MG63 (cell line): ENCODE results near the gene UBE4B. TPM values are rescaled to one million over a fixed set of nuclear protein-coding genes. Genes with fewer than 3 reads are reported as not detected.
"Not testable (repeated sequence)": the region's sequence is repeated elsewhere in the genome, so short reads cannot be mapped to it uniquely, and the experiment has no call there.

ENCODE experiments used
- DNase-seq: peaks from one replicate; pipeline ENCODE4 v3.0.0-alpha.2; 2020
- H3K27me3 ChIP-seq: fragments of 250-450 bp; sonication (Bioruptor Pico); 2 replicates; pipeline ENCODE4 v1.5.1; 2020; ENCODE audit warnings: mild to moderate bottlenecking, moderate library complexity
- H3K36me3 ChIP-seq: fragments of 250-450 bp; sonication (Bioruptor Pico); 2 replicates; pipeline ENCODE4 v1.5.1; 2020; ENCODE audit warnings: mild to moderate bottlenecking, moderate library complexity
- H3K4me3 ChIP-seq: fragments of 250-450 bp; sonication (Bioruptor Pico); 2 replicates; pipeline ENCODE4 v1.5.1; 2020; ENCODE audit warnings: mild to moderate bottlenecking, moderate library complexity
- H3K9me3 ChIP-seq: fragments of 250-450 bp; sonication (Bioruptor Pico); 2 replicates; pipeline ENCODE4 v1.5.1; 2020; ENCODE audit warnings: mild to moderate bottlenecking, moderate library complexity
- total RNA-seq: library from RNA; depleted of rRNA; stranded (reverse); fragments of >200 nt; shearing (Covaris generic); gene quantifications from 2 replicates; pipeline ENCODE4 v1.2.3, GENCODE V29; 2014; ENCODE audit warnings: low replicate concordance; rRNA removed

Gene UBE4B
- 13.5 and 15.0 TPM in 2 replicates for total RNA-seq

DNA sequence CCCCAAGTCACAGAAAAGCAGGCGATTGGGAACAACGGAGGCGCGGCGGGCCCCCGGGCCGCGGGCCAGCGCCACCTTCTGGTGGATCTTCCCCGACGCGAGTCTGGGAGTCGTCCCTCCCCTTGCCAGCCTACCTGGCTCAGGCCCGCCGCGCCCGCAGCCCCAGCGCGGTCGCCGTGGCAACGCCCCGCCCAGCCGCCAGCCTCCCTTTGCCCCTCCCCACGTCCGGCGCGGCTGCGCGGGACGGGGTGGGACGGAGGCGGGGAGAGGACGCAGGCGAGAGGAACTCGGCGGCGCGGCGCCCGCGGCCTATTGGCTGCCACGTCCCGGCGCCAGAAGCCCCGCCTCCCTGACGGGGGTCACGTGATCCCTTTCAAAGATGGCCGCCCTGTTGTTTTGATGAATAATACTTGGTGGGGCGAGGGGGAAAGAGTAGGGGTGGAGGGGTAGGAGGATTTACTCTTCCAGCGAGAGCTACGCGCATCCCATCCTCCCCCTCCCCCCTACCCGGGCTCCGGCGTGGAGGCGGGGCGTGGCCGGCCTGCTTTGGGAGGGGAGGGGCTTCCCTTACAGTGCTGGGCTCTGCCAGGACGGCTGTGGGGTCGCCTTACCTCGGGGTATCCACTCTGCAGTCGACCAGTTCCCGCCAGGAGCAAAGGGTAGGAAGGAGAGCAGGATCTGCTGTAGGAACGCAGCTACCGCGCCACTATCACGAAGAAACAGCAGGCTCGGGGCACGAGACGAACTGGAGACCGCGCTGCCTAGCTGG is at the start of gene UBE4B:
TSS of gene UBE4B (plus strand) at position 369 of the 769 bp plus-strand sequence. CDS start 713 bp downstream, outside the sequence.
- no peaks in the 10 kb centered on the region for H3K27me3 ChIP-seq
- H3K4me3 ChIP-seq = peak within 1 kb of the TSS; percentile 97
- DNase-seq = peak; percentile 95
- H3K36me3 ChIP-seq = peaks cover 16% of the 10 kb centered on the region
- no peaks in the 10 kb centered on the region for H3K9me3 ChIP-seq

DNA sequence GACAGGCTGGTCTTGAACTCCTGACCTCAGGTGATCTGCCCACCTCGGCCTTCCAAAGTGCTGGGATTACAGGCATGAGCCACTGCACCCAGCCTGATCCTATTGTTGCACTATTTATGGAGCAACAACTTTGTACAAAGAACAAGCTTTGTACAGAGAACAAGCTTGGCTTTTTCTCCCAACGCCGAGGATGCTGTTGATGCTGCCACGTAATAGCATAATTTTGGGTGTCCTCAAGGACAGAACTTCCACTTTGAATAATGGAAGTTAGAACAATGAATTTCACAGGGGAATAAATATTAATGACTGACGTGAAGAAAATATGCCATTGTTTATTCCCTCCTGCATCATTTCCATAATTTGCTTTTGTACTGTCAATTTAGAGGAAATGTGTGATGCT is 48.5 kb upstream of the UBE4B start:
- no peak overlapping the region for H3K4me3 ChIP-seq
- no peak for DNase-seq
- no peaks in the 10 kb centered on the region for H3K27me3 ChIP-seq
- no peaks in the 10 kb centered on the region; the same call in none of the 2 replicates for H3K36me3 ChIP-seq
- no peaks in the 10 kb centered on the region for H3K9me3 ChIP-seq

DNA sequence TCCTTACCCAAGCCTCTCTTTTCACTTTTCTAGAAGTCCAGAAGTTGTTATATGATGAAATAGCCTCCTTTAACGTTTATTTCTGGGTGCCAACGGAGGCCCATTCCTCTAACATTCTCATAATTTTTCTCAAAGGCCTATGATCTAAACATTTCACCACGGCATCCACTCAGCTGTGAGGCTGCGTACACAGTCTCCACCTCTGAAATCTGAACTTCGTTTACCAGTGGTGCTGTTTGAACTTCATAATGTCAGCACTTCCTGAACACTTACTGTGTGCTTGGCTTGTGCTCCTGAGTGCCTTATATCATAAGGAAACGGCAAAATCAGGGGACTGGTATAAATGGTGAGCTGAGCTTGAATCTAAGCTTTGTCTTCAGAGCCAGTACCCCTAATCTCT is 47.8 kb upstream of the UBE4B start:
- Histone ChIP-seq H3K27me3 (no peaks in the 10 kb centered on the region), H3K36me3 (no peaks in the 10 kb centered on the region; the same call in none of the 2 replicates), H3K4me3 (no peak overlapping the region), H3K9me3 (no peaks in the 10 kb centered on the region)
- DNase-seq = no peak

DNA sequence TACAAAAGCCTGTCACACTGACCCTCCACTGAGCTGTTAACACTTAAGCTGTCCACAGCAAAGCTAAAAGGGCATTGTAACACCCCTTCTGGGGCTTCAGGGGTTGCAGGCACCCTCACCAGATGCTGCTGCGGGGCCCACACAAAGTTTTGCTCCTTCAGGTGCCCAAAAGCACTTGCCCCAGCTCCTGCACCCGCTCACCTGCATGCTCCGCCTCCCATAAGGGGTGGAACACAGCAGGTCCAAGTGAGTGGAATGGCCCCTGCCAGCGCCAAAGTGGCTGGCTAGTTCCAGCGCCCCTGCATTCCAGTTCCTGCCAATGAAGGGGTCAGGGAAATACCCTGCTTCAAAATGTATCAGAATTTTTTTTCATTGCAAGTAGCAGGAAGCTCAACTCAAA is 43.0 kb upstream of the UBE4B start:
- DNase-seq = no peak
- H3K27me3 ChIP-seq = no peaks in the 10 kb centered on the region
- H3K9me3 ChIP-seq = no peaks in the 10 kb centered on the region
- no peaks in the 10 kb centered on the region for H3K36me3 ChIP-seq
- no peak overlapping the region for H3K4me3 ChIP-seq

DNA sequence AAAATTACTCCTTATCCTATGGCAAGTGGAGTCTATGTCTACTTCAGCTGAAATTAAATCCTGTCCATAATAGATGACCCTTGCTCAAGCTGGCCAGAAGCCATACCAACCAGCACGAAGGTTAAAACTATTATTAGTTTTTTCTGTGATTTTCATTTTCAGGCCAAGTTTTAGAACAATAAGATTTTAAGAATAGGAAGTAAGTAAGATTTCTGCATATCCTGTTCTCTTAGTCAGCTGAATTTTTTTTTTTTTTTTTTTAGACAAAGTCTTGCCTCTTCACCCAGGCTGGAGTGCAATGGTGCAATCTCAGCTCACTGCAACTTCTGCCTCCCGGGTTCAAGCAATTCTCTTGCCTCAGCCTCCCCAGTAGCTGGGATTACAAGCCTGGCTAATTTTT is 41.8 kb upstream of the UBE4B start:
- H3K27me3 ChIP-seq = no peaks in the 10 kb centered on the region; the same call in 1 of the 2 replicates
- no peaks in the 10 kb centered on the region for H3K36me3 ChIP-seq
- no peak overlapping the region for H3K4me3 ChIP-seq
- H3K9me3 ChIP-seq = no peaks in the 10 kb centered on the region
- DNase-seq = peak; percentile 29

DNA sequence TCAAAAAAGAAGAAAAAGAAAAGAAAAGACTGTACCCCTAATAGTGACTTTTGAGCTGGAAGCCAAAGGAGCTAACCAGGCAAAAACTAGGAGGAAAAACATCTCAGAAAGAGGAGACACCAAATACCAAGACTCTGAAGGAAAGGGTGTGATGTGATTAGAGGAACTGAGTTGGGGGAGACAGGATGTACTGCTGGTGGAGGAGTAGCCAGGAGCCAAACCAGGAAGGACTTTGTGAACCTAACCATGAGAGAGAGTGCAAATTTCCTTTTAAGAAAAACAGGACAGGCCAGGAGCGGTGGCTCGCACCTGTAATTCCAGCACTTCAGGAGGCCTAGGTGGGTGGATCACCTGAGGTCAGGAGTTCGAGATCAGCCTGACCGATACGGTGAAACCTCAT is 39.8 kb upstream of the UBE4B start:
- Histone ChIP-seq H3K27me3 (no peaks in the 10 kb centered on the region; the same call in none of the 2 replicates), H3K36me3 (no peaks in the 10 kb centered on the region), H3K4me3 (no peak overlapping the region), H3K9me3 (no peaks in the 10 kb centered on the region)
- DNase-seq = no peak

DNA sequence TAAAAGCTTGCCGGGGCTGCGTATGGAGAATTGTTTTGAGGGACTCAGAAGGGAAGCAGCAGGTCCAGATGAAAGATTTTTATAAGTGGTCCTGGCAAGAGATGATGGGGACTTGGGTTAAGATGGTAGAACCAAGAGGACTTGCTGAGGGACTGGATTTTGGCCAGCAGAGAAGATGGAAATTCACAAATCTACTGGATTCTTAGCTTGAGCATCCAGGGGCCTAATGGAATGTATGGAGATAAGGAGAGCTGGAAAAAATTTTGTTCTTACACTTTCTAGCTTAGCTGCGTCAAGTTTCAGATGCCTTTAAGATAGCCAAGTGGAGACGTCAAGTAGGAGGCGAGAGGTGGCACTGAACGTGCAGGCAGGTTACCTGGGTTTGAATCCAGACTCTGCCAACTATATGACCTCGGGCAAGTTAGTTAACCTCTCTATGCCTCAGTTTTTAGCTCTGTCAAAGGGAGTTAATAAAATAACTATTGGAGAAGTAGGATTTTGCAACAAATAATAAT is 39.1 kb upstream of the UBE4B start:
- Histone ChIP-seq H3K4me3 (no peak overlapping the region), H3K9me3 (no peaks in the 10 kb centered on the region; the same call in 1 of the 2 replicates), H3K36me3 (no peaks in the 10 kb centered on the region), H3K27me3 (no peaks in the 10 kb centered on the region; the same call in none of the 2 replicates)
- DNase-seq = no peak

DNA sequence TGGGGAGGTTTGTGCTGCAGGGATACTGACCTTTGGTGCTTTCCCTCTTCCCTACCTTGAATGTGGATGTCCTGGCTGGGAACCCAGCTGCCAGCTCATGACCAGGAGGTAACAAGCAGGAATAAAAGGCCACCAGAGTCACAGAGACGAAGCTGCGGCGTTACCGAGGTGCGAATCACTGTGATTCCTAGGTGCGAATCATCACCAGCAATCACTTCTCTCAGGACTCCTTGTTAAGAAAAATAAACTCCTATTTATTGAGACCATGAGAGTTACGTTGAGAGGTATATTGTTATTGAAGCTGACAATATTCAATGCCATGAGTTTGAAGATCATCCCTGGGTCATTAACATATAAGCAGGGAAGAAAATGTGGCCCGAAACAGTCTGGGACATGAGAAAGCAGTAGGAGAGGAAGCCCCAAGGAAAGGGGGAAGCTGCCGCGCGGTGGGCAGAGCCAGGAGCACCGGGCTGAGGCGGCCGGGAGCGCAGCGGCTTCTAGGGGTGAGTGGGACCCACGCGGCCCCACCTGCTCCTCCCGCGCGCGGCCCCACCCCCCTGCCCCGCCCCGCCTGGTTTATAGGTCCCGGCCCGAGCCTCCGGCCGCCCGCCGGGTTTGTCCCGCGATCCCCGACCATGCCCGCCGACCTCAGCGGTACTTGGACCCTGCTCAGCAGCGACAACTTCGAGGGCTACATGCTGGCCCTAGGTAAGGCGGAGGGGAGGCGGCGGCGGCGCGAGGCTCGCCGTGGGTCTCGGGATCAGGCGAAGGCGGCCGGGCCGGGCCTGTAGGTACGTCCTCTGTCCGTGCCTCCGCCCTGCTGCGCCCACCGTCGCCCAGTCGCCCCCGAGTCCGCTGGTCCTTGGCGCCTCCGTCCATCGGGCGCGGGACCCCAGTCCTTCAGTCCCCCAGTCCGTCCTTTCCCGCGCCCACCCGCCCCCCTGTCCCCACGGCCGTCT is 35.9 kb upstream of the UBE4B start, which contains the start of gene RBP7:
TSS of gene RBP7 (plus strand) at position 605 of the 959 bp plus-strand sequence. CDS start at position 636, 31 bp downstream.
- Histone ChIP-seq H3K4me3 (peak within 1 kb of the TSS; percentile 33), H3K27me3 (no peaks in the 10 kb centered on the region; the same call in none of the 2 replicates), H3K36me3 (no peaks in the 10 kb centered on the region), H3K9me3 (no peaks in the 10 kb centered on the region; the same call in 1 of the 2 replicates)
- DNase-seq = peak; percentile 16

DNA sequence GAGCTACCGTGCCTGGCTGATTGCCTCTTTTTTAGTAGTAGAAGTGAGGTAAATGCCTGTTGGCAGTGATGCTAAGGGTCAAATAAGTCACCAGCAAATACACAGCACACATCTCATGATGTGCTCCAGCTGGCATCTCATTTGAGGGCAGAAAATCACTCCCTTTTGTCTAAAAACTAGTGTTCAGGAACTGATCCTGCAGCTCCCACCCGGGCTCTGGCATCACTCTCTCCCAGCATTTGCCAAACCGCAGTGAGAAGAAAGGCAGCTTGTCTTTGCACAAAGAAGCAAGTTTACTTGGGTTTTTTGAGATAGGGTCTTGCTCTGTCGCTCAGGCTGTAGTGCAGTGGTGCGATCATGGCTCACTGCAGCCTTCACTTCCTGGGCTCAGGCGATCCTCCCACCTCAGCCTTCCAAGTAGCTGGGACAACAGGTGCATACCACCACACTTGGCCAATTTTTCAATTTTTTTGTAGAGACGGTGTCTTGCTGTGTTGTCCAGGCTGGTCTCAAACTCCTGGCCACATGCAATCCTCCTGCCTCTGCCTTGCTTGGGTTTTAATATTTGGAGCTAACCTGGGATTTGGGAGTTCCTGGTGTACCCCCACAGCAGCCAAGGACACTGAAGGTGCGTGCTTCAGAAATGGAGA is 31.6 kb upstream of the UBE4B start:
- Histone ChIP-seq H3K9me3 (no peaks in the 10 kb centered on the region; the same call in 1 of the 2 replicates), H3K4me3 (no peak overlapping the region), H3K27me3 (no peaks in the 10 kb centered on the region; the same call in none of the 2 replicates), H3K36me3 (no peaks in the 10 kb centered on the region)
- DNase-seq = peak; percentile 78

DNA sequence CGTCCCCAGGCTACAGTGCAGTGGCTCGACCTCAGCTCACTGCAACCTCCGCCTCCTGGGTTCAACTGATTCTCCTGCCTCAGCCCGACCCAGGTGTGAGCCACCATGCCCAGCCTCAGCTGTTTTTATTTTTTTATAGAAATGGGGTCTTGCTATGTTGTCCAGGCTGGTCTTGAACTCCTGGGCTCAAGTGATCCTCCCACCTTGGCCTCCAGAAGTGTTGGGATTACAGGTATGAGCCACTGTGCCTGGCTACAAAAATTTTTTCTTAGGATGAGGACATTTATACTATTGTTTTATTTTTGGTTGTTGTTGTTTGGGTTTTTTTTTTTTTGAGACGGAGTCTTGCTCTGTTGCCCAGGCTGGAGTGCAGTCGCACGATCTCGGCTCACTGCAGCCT is 27.5 kb upstream of the UBE4B start:
- DNase-seq, H3K36me3 ChIP-seq, H3K9me3 ChIP-seq, H3K27me3 ChIP-seq, H3K4me3 ChIP-seq: not testable (repeated sequence)

DNA sequence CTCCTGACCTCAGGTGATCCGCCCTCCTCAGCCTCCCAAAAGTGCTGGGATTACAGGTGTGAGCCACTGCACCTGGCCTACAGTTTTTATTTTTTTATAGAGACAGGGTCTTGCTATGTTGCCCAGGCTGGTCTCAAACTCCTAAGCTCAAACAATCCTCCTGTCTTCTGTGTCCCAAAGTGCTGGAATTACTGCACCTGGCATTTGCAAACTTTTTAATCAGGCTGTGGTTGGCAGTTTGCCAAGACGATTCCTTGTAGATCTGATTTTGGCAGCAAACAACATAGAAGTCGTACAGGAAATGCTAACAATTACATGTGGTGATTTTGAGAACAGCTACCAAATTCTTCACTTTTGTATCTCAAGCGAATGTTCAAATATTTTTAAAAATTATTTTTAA is 25.6 kb upstream of the UBE4B start:
- H3K4me3 ChIP-seq = no peak overlapping the region
- no peaks in the 10 kb centered on the region for H3K9me3 ChIP-seq
- H3K36me3 ChIP-seq = no peaks in the 10 kb centered on the region
- H3K27me3 ChIP-seq = no peaks in the 10 kb centered on the region; the same call in 1 of the 2 replicates
- no peak for DNase-seq

DNA sequence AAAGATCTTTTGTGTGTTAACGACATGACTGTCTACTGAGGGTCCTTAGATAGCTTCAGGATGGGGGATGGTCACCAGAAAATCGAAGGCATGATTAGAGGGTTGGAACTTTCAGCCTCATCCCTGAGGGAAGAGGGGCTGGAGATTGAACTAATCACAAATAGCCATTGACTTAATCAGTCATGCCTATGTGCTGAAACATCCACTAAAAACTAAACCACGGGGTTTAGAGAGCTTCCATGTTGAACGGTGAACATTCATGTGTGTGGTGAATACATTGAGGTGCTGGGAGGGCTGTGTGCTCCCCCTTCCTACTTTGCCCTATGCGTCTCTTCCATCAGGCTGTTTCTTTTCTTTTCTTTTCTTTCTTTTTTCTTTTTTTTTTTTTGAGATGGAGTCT is 18.7 kb upstream of the UBE4B start:
- Histone ChIP-seq H3K4me3 (no peak overlapping the region), H3K27me3 (no peaks in the 10 kb centered on the region), H3K9me3 (no peaks in the 10 kb centered on the region), H3K36me3 (no peaks in the 10 kb centered on the region)
- DNase-seq = no peak

DNA sequence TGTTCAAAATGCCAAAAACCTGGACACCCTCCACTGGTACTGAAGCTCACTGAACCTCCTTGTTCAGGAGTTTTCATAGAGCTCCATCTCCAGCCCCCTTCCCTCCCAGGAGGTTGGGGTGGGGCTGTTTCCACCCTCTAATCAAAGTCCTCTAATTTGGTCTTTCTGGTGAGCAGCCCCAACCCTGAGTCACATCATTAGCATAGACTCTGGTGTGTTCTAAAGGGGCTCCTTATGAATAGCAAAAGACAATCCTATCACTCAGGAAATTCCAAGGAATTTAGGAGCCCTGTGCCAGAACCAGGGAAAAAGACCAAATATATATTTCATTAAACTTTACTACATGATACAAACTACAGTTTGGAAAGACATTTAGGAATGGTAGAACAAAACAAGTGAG is 13.2 kb upstream of the UBE4B start:
- no peaks in the 10 kb centered on the region for H3K27me3 ChIP-seq
- H3K36me3 ChIP-seq = no peaks in the 10 kb centered on the region
- no peak overlapping the region for H3K4me3 ChIP-seq
- DNase-seq = no peak
- H3K9me3 ChIP-seq = no peaks in the 10 kb centered on the region

DNA sequence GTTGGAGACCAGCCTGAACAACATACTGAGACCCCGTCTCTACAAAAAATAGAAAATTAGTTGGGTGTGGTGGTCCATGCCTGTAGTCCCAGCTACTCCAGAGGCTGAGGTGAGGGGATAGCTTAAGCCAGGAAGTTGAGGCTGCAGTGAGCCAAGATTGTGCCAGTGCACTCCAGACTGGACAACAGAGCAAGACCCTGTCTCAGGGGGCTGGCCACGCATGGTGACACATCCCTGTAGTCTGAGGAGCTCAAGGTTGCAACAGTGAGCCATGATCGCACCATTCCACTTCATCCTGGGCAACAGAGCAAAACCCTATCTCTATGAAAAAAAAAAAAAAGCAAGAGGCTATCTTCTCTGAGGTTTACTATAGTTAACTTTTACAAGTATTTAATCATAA is 12.7 kb upstream of the UBE4B start:
- no peak for DNase-seq
- H3K4me3 ChIP-seq = no peak overlapping the region
- H3K27me3 ChIP-seq = no peaks in the 10 kb centered on the region
- no peaks in the 10 kb centered on the region for H3K9me3 ChIP-seq
- no peaks in the 10 kb centered on the region for H3K36me3 ChIP-seq

DNA sequence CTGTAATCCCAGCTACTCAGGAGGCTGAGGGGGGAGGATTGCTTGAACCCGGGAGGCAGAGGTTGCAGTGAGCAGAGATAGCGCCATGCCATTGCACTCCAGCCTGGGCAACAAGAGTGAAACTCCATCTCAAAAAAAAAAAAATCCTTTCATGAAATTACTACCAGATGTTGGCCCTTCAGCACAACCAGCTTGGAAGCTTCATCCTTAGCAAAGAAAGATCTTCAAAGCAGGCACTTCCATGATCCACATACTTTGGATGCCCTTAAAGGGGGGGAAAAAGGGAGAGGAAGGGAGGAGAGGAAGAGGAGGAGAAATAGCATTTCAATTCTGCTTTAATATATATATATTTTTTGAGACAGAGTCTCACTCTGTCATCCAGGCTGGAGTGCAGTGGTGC is 12.1 kb upstream of the UBE4B start:
- H3K36me3 ChIP-seq, H3K27me3 ChIP-seq, DNase-seq, H3K4me3 ChIP-seq, H3K9me3 ChIP-seq: not testable (repeated sequence)

DNA sequence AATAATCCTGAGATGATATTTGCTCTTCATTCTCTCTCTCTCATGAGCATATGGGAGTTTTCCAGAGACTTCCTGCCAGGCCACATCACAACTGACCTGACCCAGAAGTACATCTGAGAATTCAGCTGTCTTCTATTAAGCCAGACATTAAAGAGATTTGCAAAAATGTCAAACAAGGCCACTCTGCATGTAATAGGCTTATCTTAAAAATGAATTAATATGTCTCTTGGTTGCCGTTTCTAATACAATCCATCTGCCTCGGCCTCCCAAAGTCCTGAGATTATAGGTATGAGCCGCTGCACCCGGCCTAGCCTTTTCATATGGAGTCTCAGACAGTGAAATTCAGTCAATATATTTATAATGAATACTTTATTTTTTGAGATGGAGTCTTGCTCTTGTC is 10.8 kb upstream of the UBE4B start:
- not testable (repeated sequence) for DNase-seq, H3K4me3 ChIP-seq, H3K36me3 ChIP-seq

More for the DNA sequence above, 10.8 kb upstream of the UBE4B start:
- not testable (repeated sequence) for H3K27me3 ChIP-seq, H3K9me3 ChIP-seq
